Vagina (tissue), 2 donors: ENCODE results near the gene CNOT1.

Source experiments
- CTCF ChIP-seq, 3 experiments: fragments of 450-650 bp in 2 of 3; fragments of 200-600 bp in 1 of 3; sonication (generic) in 1 of 3; IDR thresholded peaks; one replicate each; pipeline ENCODE4 v1.5.1; 2017 to 2019; ENCODE audit warnings: antibody characterized with exemption in 3 of 3, mild to moderate bottlenecking in 2 of 3, moderate library complexity in 2 of 3
- POLR2A ChIP-seq, 2 donors: fragments of 450-650 bp; IDR thresholded peaks; one replicate each; pipeline ENCODE4 v1.6.1; 2017; ENCODE audit warnings: antibody characterized with exemption in 2 of 2, mild to moderate bottlenecking in 2 of 2, moderate library complexity in 2 of 2
- POLR2AphosphoS5 ChIP-seq, 2 donors: sonication (generic); formaldehyde crosslinking; IDR thresholded peaks; one replicate each; pipeline ENCODE4 v1.9.0; 2017; ENCODE audit warnings: antibody characterized with exemption in 2 of 2, mild to moderate bottlenecking in 2 of 2, low read depth in 1 of 2; ENCODE audit not compliant: insufficient read depth in 1 of 2

GRCh38 chr16:58475091-58475619 is 154.5 kb downstream of the CNOT1 start:
- TF ChIP-seq CTCF (IDR thresholded peaks at IDR 0.05), result no peak
- TF ChIP-seq POLR2AphosphoS5 (IDR thresholded peaks at IDR 0.05; ENCODE audit: insufficient read depth in 1 of 2, low read depth in 1 of 2), result peak in 1 of 2 donors; percentile 10
- no peak for TF ChIP-seq POLR2A (IDR thresholded peaks at IDR 0.05)
